ENCODE measurements around the gene CACHD1.

The CACHD1 gene

DNA sequence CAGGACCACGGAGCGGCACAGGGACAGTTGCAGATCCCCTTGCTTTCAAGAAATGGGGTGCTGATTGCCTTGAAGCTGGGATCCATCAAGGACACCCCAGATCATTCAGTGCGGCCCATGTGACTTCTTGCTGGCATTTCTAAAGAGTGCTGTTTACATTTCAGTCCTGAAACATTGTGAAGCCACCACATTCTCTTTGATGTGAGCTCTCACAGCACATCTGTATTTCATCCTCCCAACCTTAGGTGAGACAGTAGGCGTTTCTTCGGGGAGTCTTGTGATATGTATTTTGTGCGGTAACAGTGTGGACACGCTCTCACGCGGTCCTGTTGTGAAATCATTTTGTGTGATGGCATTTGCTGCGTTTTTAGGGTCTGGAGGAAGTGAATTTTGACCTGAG lies 57.2 kb downstream of the CACHD1 start:
- no peaks in the 10 kb centered on the region for H3K27me3 ChIP-seq (ENCODE audit: control insufficient read depth in 1 of 2, insufficient read depth in 2 of 2, low read length in 2 of 2)
- H3K36me3 ChIP-seq (ENCODE audit: control insufficient read depth in 1 of 2, insufficient read depth in 2 of 2, low read length in 2 of 2): no peaks in the 10 kb centered on the region
- H3K4me1 ChIP-seq (ENCODE audit: control insufficient read depth in 1 of 2, insufficient read depth in 2 of 2, low read length in 2 of 2): no peaks in the 10 kb centered on the region
- H3K4me3 ChIP-seq (ENCODE audit: low read depth in 1 of 2, low read length in 2 of 2): no peak overlapping the region
- H3K9ac ChIP-seq (ENCODE audit: low read depth in 1 of 2, low read length in 2 of 2): no peak overlapping the region
- no peaks in the 10 kb centered on the region for H3K9me3 ChIP-seq (ENCODE audit: control insufficient read depth in 1 of 2, low read length in 2 of 2)
- H3K27ac ChIP-seq (ENCODE audit: low read depth, low read length): no peak overlapping the region

DNA sequence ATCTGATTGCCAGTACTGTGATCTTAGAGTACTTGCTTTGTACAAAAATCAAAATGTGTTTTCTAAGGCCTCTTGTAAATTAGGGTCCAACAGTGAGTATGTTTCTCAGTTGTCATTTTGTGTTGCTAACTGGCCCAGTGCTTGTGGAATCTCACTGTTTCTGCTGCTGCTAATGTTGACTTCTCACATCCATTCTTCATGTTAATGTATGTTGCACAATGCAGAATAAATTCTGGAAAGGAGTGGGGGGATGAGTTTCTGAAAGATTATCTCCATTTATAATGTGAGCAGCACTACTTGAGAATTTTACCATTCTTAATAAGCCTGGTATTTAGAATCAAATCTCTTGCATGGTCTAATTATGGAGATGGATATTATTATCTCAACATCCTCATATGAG lies 57.9 kb downstream of the CACHD1 start:
- Histone ChIP-seq H3K4me1 (ENCODE audit: control insufficient read depth in 1 of 2, insufficient read depth in 2 of 2, low read length in 2 of 2) (no peaks in the 10 kb centered on the region), H3K27ac (ENCODE audit: low read depth, low read length) (no peak overlapping the region), H3K4me3 (ENCODE audit: low read depth in 1 of 2, low read length in 2 of 2) (no peak overlapping the region), H3K9me3 (ENCODE audit: control insufficient read depth in 1 of 2, low read length in 2 of 2) (no peaks in the 10 kb centered on the region), H3K36me3 (ENCODE audit: control insufficient read depth in 1 of 2, insufficient read depth in 2 of 2, low read length in 2 of 2) (no peaks in the 10 kb centered on the region), H3K27me3 (ENCODE audit: control insufficient read depth in 1 of 2, insufficient read depth in 2 of 2, low read length in 2 of 2) (no peaks in the 10 kb centered on the region), H3K9ac (ENCODE audit: low read depth in 1 of 2, low read length in 2 of 2) (no peak overlapping the region)

DNA sequence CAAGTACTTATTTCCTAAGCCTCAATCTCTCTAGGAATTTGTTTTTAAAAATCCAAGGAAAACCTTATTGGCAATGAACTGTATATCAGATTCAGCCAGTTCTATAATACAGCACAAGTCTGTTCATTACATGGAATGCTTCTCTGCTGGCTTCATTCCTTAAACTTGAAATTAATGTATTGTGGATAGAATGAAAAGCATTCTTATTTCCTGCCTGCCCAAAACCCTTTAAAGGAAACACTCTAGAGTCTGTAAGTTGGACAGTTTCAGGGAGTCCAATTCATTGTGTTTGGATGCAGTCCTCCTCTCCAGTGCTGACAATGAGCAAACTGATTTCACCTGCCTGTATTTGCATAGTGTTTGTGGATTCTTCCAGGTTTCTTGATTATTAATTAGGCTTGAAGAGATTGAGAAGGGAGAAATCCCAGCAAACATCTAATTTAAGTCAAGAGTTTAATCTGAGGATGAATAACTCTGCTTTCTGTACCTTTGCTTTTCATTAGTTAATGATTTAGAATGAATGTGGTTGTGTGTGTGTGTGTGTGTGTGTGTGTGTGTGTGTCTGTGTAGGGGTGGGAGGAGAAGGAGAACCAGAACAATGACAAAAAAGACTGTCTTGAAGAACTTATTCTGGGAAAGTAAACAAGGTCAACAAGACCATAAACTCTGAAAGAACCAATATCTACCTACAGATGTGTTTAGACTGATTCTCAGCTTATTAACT lies 61.2 kb downstream of the CACHD1 start:
- Histone ChIP-seq H3K27ac (ENCODE audit: low read depth, low read length) (no peak overlapping the region), H3K4me3 (ENCODE audit: low read depth in 1 of 2, low read length in 2 of 2) (no peak overlapping the region), H3K4me1 (ENCODE audit: control insufficient read depth in 1 of 2, insufficient read depth in 2 of 2, low read length in 2 of 2) (peaks cover 0 to 7% of the 10 kb centered on the region in 2 donors), H3K9ac (ENCODE audit: low read depth in 1 of 2, low read length in 2 of 2) (no peak overlapping the region), H3K9me3 (ENCODE audit: control insufficient read depth in 1 of 2, low read length in 2 of 2) (no peaks in the 10 kb centered on the region), H3K27me3 (ENCODE audit: control insufficient read depth in 1 of 2, insufficient read depth in 2 of 2, low read length in 2 of 2) (no peaks in the 10 kb centered on the region), H3K36me3 (ENCODE audit: control insufficient read depth in 1 of 2, insufficient read depth in 2 of 2, low read length in 2 of 2) (no peaks in the 10 kb centered on the region)

DNA sequence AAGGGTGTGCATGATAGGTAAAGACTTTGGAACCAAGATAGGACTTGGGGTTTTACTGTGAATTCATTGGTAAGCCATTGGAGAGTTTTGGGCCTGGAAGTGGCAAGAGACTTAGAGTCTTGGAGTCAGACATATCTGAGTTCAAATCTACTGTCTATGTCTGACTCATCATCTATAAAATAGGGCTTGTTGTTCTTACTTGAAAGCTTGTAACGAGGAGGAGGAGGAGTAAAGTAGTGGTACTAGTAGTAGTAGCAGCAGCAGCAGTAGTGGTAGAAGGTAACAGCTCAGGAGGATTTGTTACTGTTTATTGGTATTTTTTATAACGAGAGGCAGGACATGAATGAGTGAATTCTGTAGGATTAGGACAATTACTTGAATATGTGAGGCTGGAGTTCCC lies 62.7 kb downstream of the CACHD1 start:
- H3K4me1 ChIP-seq (ENCODE audit: control insufficient read depth in 1 of 2, insufficient read depth in 2 of 2, low read length in 2 of 2): peaks cover 9 to 16% of the 10 kb centered on the region in 2 donors
- no peaks in the 10 kb centered on the region for H3K36me3 ChIP-seq (ENCODE audit: control insufficient read depth in 1 of 2, insufficient read depth in 2 of 2, low read length in 2 of 2)
- no peaks in the 10 kb centered on the region for H3K27me3 ChIP-seq (ENCODE audit: control insufficient read depth in 1 of 2, insufficient read depth in 2 of 2, low read length in 2 of 2)
- no peak overlapping the region for H3K9ac ChIP-seq (ENCODE audit: low read depth in 1 of 2, low read length in 2 of 2)
- H3K9me3 ChIP-seq (ENCODE audit: control insufficient read depth in 1 of 2, low read length in 2 of 2): no peaks in the 10 kb centered on the region
- no peak overlapping the region for H3K4me3 ChIP-seq (ENCODE audit: low read depth in 1 of 2, low read length in 2 of 2)
- H3K27ac ChIP-seq (ENCODE audit: low read depth, low read length): no peak overlapping the region

DNA sequence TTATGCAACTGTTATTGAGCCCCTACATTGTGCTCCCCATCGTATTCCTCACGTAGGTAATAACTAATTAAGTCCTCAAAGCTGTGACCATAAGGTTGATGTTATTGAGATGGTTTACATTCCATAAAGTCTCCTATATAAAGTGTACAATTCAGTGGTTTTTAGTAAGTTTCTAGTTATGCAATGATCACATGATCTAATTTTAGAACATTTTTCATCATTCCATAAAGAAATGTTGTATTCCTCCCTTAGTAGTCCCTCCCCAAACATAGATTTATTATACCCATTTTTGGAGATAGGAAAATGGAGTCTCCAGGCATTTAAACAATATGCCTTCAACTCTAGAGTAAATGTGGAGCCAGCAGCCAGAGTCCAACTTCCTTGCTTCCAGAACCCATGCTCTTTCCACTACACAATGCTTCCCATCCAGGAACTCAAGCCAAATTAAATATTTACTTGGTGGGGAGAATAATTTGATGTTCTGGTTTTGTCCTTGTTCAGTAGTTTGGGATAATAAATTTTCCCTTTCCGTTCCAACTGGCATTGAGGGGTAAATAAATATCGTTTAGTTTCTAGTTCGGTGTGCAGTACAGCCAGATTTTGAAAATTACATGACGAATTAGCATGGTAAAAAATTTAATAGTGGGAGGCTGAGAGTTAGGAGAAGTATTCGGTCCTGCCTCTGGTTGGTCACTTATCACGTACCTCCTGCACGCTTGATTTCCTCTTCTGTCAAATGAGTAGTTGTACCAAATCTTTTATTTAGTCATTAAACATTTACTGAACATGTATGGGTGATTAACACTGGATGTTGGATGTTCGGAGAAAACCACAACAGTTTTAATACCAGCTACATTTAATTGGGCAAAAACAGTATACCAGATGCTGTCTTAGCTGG lies 66.3 kb downstream of the CACHD1 start:
- no peak overlapping the region for H3K27ac ChIP-seq (ENCODE audit: low read depth, low read length)
- peaks cover 16 to 32% of the 10 kb centered on the region in 2 donors for H3K4me1 ChIP-seq (ENCODE audit: control insufficient read depth in 1 of 2, insufficient read depth in 2 of 2, low read length in 2 of 2)
- H3K9me3 ChIP-seq (ENCODE audit: control insufficient read depth in 1 of 2, low read length in 2 of 2): no peaks in the 10 kb centered on the region
- no peaks in the 10 kb centered on the region for H3K36me3 ChIP-seq (ENCODE audit: control insufficient read depth in 1 of 2, insufficient read depth in 2 of 2, low read length in 2 of 2)
- H3K27me3 ChIP-seq (ENCODE audit: control insufficient read depth in 1 of 2, insufficient read depth in 2 of 2, low read length in 2 of 2): no peaks in the 10 kb centered on the region
- H3K9ac ChIP-seq (ENCODE audit: low read depth in 1 of 2, low read length in 2 of 2): no peak overlapping the region
- no peak overlapping the region for H3K4me3 ChIP-seq (ENCODE audit: low read depth in 1 of 2, low read length in 2 of 2)

DNA sequence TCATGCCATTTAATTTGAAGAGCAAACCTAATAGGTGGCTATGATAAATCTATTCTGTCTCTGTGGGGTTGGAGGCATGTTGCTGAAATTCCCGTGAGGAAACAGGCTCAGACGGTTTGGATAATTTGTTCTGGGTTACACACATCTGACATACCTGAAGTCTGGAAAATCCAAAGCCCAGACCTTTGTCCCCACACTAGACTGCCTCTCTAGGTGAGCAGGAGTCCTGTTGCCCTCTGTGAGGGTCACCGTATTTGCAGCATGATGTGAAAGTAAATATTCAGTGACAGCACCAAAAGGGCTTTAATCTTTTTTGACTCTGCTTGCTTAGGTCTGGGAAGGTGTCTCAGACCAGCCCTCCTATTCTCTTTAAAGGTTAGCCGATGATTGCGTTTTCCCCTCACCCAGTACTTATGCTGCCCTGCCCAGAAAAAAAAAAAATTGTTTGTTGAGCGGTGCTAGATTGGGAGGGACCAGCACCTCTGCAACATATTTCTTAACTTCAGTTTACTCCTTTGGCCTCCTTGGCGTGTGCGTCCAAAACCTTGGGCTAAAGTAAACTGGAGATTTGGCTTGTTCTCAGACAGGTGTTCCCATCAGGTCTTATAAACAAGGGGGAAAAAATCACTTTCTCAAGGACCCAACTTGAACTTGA lies 67.0 kb downstream of the CACHD1 start:
- Histone ChIP-seq H3K4me3 (ENCODE audit: low read depth in 1 of 2, low read length in 2 of 2) (no peak overlapping the region), H3K4me1 (ENCODE audit: control insufficient read depth in 1 of 2, insufficient read depth in 2 of 2, low read length in 2 of 2) (peaks cover 16 to 32% of the 10 kb centered on the region in 2 donors), H3K27ac (ENCODE audit: low read depth, low read length) (no peak overlapping the region)

DNA sequence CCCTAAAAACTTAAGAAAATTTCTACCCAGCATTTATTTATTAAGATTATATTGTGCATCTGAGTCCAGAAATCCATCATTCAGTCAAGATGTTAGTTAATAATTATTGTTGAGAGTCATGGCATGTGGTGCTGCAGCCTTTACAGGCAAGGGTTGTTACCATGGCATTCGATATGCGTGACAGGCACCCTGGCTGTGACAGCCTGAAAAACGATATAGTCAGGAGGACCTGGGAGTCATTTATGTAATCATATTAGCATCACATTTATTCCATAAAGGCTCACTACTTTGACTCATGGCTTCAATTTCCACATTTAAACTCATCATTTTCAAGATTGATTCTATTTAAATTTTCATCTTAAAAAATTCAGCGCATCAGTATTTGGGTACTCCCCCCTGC lies 68.0 kb downstream of the CACHD1 start:
- Histone ChIP-seq H3K9me3 (ENCODE audit: control insufficient read depth in 1 of 2, low read length in 2 of 2) (no peaks in the 10 kb centered on the region), H3K4me3 (ENCODE audit: low read depth in 1 of 2, low read length in 2 of 2) (no peak overlapping the region), H3K27ac (ENCODE audit: low read depth, low read length) (no peak overlapping the region), H3K27me3 (ENCODE audit: control insufficient read depth in 1 of 2, insufficient read depth in 2 of 2, low read length in 2 of 2) (no peaks in the 10 kb centered on the region), H3K9ac (ENCODE audit: low read depth in 1 of 2, low read length in 2 of 2) (no peak overlapping the region), H3K36me3 (ENCODE audit: control insufficient read depth in 1 of 2, insufficient read depth in 2 of 2, low read length in 2 of 2) (no peaks in the 10 kb centered on the region), H3K4me1 (ENCODE audit: control insufficient read depth in 1 of 2, insufficient read depth in 2 of 2, low read length in 2 of 2) (peaks cover 16 to 32% of the 10 kb centered on the region in 2 donors)

More for the DNA sequence above, 67.0 kb downstream of the CACHD1 start:
- no peaks in the 10 kb centered on the region for H3K9me3 ChIP-seq (ENCODE audit: control insufficient read depth in 1 of 2, low read length in 2 of 2)
- H3K27me3 ChIP-seq (ENCODE audit: control insufficient read depth in 1 of 2, insufficient read depth in 2 of 2, low read length in 2 of 2): no peaks in the 10 kb centered on the region
- no peak overlapping the region for H3K9ac ChIP-seq (ENCODE audit: low read depth in 1 of 2, low read length in 2 of 2)
- H3K36me3 ChIP-seq (ENCODE audit: control insufficient read depth in 1 of 2, insufficient read depth in 2 of 2, low read length in 2 of 2): no peaks in the 10 kb centered on the region

DNA sequence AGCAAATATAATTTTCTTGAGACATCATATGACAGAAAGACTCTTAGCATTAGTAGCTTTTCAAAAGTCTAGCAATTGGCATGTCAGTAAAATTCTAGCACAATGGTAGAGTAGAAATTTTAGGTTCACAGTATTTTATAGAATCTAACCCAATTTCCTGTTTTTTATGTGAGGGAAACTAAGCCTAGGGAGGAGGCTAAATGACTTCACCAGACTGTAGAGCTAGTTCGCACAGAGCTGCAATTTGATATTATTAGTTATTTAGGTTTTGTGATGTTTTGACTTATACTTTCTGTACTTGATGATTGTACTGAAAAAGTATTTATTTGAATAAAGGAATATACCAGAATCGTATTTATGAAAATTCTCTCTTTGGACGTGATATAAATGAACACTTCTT lies 68.5 kb downstream of the CACHD1 start:
- no peak overlapping the region for H3K9ac ChIP-seq (ENCODE audit: low read depth in 1 of 2, low read length in 2 of 2)
- H3K9me3 ChIP-seq (ENCODE audit: control insufficient read depth in 1 of 2, low read length in 2 of 2): no peaks in the 10 kb centered on the region
- no peak overlapping the region for H3K27ac ChIP-seq (ENCODE audit: low read depth, low read length)
- H3K4me3 ChIP-seq (ENCODE audit: low read depth in 1 of 2, low read length in 2 of 2): no peak overlapping the region
- H3K27me3 ChIP-seq (ENCODE audit: control insufficient read depth in 1 of 2, insufficient read depth in 2 of 2, low read length in 2 of 2): no peaks in the 10 kb centered on the region
- H3K4me1 ChIP-seq (ENCODE audit: control insufficient read depth in 1 of 2, insufficient read depth in 2 of 2, low read length in 2 of 2): peaks cover 16 to 32% of the 10 kb centered on the region in 2 donors
- no peaks in the 10 kb centered on the region for H3K36me3 ChIP-seq (ENCODE audit: control insufficient read depth in 1 of 2, insufficient read depth in 2 of 2, low read length in 2 of 2)

DNA sequence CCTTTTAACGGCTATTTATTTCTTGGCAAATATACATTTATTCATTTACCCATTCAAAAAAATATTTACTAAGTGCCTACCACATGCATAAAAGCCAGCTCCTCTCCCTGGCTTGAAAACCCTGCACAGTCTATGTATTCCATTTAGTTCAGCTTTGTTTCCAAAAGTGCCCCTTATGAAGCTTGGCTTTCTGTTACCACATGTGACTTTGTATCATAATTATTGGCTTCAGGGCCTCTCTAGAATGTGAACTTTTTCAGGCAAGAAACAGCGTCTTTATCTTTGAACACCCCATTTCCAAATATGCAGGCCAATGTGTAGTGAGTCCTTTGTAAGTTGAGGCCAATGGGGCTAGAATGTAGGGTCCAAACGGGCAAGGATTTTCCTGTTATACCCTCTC lies 69.4 kb downstream of the CACHD1 start:
- Histone ChIP-seq H3K9me3 (ENCODE audit: control insufficient read depth in 1 of 2, low read length in 2 of 2) (no peaks in the 10 kb centered on the region), H3K4me3 (ENCODE audit: low read depth in 1 of 2, low read length in 2 of 2) (no peak overlapping the region), H3K27me3 (ENCODE audit: control insufficient read depth in 1 of 2, insufficient read depth in 2 of 2, low read length in 2 of 2) (no peaks in the 10 kb centered on the region), H3K4me1 (ENCODE audit: control insufficient read depth in 1 of 2, insufficient read depth in 2 of 2, low read length in 2 of 2) (peaks cover 16 to 32% of the 10 kb centered on the region in 2 donors), H3K9ac (ENCODE audit: low read depth in 1 of 2, low read length in 2 of 2) (no peak overlapping the region), H3K27ac (ENCODE audit: low read depth, low read length) (no peak overlapping the region), H3K36me3 (ENCODE audit: control insufficient read depth in 1 of 2, insufficient read depth in 2 of 2, low read length in 2 of 2) (no peaks in the 10 kb centered on the region)

DNA sequence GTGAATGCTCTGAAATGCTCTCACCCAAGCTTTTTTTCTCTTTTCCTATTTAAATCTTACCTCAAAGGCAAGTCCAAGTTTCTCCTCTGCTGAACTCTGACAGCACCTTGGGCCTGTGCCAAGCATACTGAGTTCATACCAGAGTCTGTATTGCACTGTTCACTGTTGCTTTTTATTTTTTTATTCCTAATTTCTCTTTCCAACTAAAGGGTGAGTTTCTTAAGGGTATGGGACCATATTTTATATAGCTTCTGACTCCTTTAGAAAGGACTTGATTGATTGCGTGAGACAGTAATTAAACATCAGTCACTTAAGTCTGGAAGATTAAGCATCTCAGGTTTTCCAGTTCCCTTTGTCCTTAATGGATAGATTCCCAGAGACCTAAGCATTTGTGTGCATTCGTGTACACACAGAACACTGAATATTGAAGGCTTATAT lies 69.9 kb downstream of the CACHD1 start:
- Histone ChIP-seq H3K9me3 (ENCODE audit: control insufficient read depth in 1 of 2, low read length in 2 of 2) (no peaks in the 10 kb centered on the region), H3K9ac (ENCODE audit: low read depth in 1 of 2, low read length in 2 of 2) (no peak overlapping the region), H3K27ac (ENCODE audit: low read depth, low read length) (no peak overlapping the region), H3K27me3 (ENCODE audit: control insufficient read depth in 1 of 2, insufficient read depth in 2 of 2, low read length in 2 of 2) (no peaks in the 10 kb centered on the region), H3K4me1 (ENCODE audit: control insufficient read depth in 1 of 2, insufficient read depth in 2 of 2, low read length in 2 of 2) (peaks cover 16 to 32% of the 10 kb centered on the region in 2 donors), H3K4me3 (ENCODE audit: low read depth in 1 of 2, low read length in 2 of 2) (peak overlapping the region; percentile 28 to 46), H3K36me3 (ENCODE audit: control insufficient read depth in 1 of 2, insufficient read depth in 2 of 2, low read length in 2 of 2) (no peaks in the 10 kb centered on the region)
